Panc1 (cell line): ENCODE measurements around the gene ZNF592. TPM values are rescaled to one million over a fixed set of nuclear protein-coding genes. Genes with fewer than 3 reads are reported as not detected.

Source experiments
- ATAC-seq: fragments of 200-7000 bp; cut with Tn5 transposase; 2 replicates; pipeline ENCODE4 v1.9.1; 2020; ENCODE audit warnings: mild to moderate bottlenecking, moderate library complexity
- BruUV-seq: library from RNA; stranded (reverse); fragments of 400-500 nt; replicated peaks from 2 replicates; lab custom pipeline; 2021; lab: Mats Ljungman, UMichigan
- CTCF ChIA-PET: fragments of 300-600 bp; sonication (Branson Sonifier 250); formaldehyde crosslinking; loops from one replicate; lab custom pipeline; 2022; ENCODE audit warnings: antibody characterized with exemption; lab: Charles Lee
- POLR2A ChIA-PET: fragments of 300-600 bp; sonication (Branson Sonifier 250); formaldehyde crosslinking; loops from one replicate; lab custom pipeline; 2022; ENCODE audit warnings: antibody characterized with exemption; lab: Charles Lee
- DNase-seq: peaks from one replicate; pipeline ENCODE4 v3.0.0-alpha.2; 2010; ENCODE audit warnings: low read depth, low spot score
- H3K27ac ChIP-seq: 2 replicates; pipeline ENCODE4 v1.5.1; 2011; ENCODE audit warnings: mild to moderate bottlenecking, low read length, inconsistent platforms
- H3K27me3 ChIP-seq: fragments of 200-500 bp; sonication (Bioruptor generic); 2 replicates; pipeline ENCODE4 v1.6.0; 2014; ENCODE audit warnings: low read length, inconsistent platforms; ENCODE audit not compliant: control insufficient read depth, insufficient read depth
- H3K36me3 ChIP-seq: fragments of 200-500 bp; sonication (Bioruptor generic); 2 replicates; pipeline ENCODE4 v1.5.1; 2014; ENCODE audit warnings: inconsistent platforms, mild to moderate bottlenecking, low read length, moderate library complexity; ENCODE audit not compliant: control insufficient read depth, insufficient read depth
- H3K4me1 ChIP-seq: 2 replicates; pipeline ENCODE4 v1.5.1; 2011; ENCODE audit warnings: inconsistent platforms, mild to moderate bottlenecking, low read length, moderate library complexity; ENCODE audit not compliant: control insufficient read depth, insufficient read depth
- H3K4me3 ChIP-seq, 2 experiments: 2 replicates each; pipeline ENCODE4 v1.5.1; 2011 to 2012; ENCODE audit warnings: low read depth in 2 of 2, low read length in 2 of 2, mild to moderate bottlenecking in 2 of 2, inconsistent platforms in 1 of 2, moderate library complexity in 1 of 2
- H3K9me3 ChIP-seq: fragments of 200-500 bp; sonication (Bioruptor generic); 2 replicates; pipeline ENCODE4 v1.5.1; 2014; ENCODE audit warnings: low read depth, mild to moderate bottlenecking, inconsistent platforms, low read length, moderate library complexity; ENCODE audit not compliant: control insufficient read depth, insufficient read depth
- CTCF ChIP-seq: fragments of 450-650 bp; IDR thresholded peaks from 2 replicates; pipeline ENCODE4 v1.5.1; 2017; ENCODE audit warnings: mild to moderate bottlenecking
- POLR2AphosphoS5 ChIP-seq: IDR thresholded peaks from 2 replicates; pipeline ENCODE4 v1.6.1; 2012; ENCODE audit warnings: mild to moderate bottlenecking, low read depth, low read length, moderate library complexity
- REST ChIP-seq, 2 experiments: IDR thresholded peaks; 2 replicates each; pipeline ENCODE4 v1.6.1; 2011 to 2012; ENCODE audit warnings: low read depth in 2 of 2, control low read depth in 1 of 2, low read length in 1 of 2, mild to moderate bottlenecking in 1 of 2, moderate library complexity in 1 of 2; ENCODE audit not compliant: insufficient read depth in 1 of 2
- SIN3A ChIP-seq: IDR thresholded peaks from 2 replicates; pipeline ENCODE4 v1.6.1; 2012; ENCODE audit warnings: low read depth, mild to moderate bottlenecking, low read length, moderate library complexity, borderline replicate concordance; ENCODE audit not compliant: insufficient read depth
- TCF7L2 ChIP-seq: IDR thresholded peaks from 2 replicates; pipeline ENCODE4 v1.6.1; 2011; ENCODE audit warnings: mild to moderate bottlenecking, low read depth, low read length, inconsistent platforms
- in situ Hi-C: cut with HindIII; loops from 2 replicates; pipeline ENCODE4 v1.10.0; 2016; ENCODE audit warnings: low sequenced_read_pairs, low pct_unique_long_range_greater_than_20kb
- intact Hi-C: fragments of 100-400 bp; cut with micrococcal nuclease; formaldehyde crosslinking; loops from one replicate; pipeline ENCODE4 v1.10.0; 2022; ENCODE audit not compliant: unreplicated experiment
- total RNA-seq: library from RNA; stranded (reverse); gene quantifications from one replicate; pipeline ENCODE4 v1.2.1, GENCODE V29; 2021; ENCODE audit not compliant: unreplicated experiment

Gene ZNF592
- total RNA-seq, 1 experiment from 2014 or later, result 34.2 TPM

- H3K27ac ChIP-seq, result no peak overlapping the region
- DNase-seq (no peak), ATAC-seq (no peak)
- CTCF ChIA-PET, result interaction anchor here (0.6 kb wide), 1 partner anchor 236 kb away, joined by 3 read pairs; no protein-coding TSS in a partner anchor
- no peak overlapping the region for H3K4me3 ChIP-seq
- H3K36me3 ChIP-seq, result no peaks in the 10 kb centered on the region
- H3K27me3 ChIP-seq, result peaks cover 5% of the 10 kb centered on the region; the same call in 1 of the 2 replicates
- no peaks in the 10 kb centered on the region for H3K9me3 ChIP-seq
- POLR2A ChIA-PET, result no interaction called here
- no peak for TF ChIP-seq POLR2AphosphoS5
- no peak for TF ChIP-seq REST (IDR thresholded peaks at IDR 0.05; ENCODE audit: insufficient read depth in 1 of 2, low read depth in 2 of 2, low read length in 1 of 2)
- no peak for TF ChIP-seq SIN3A
- TF ChIP-seq CTCF, result no peak
- TF ChIP-seq TCF7L2, result no peak
- intact Hi-C loops (no loop called here), in situ Hi-C loops (no loop called here)
- no TSS peak for BruUV-seq
- no peaks in the 10 kb centered on the region for H3K4me1 ChIP-seq
Measured at GRCh38 chr15:84833447-84834228, 85.2 kb downstream of the ZNF592 start.

- DNase-seq (no peak), ATAC-seq (no peak)
- Histone ChIP-seq H3K27me3 (peaks cover 5% of the 10 kb centered on the region; the same call in 1 of the 2 replicates), H3K27ac (no peak overlapping the region), H3K36me3 (no peaks in the 10 kb centered on the region), H3K4me3 (no peak overlapping the region), H3K4me1 (no peaks in the 10 kb centered on the region), H3K9me3 (no peaks in the 10 kb centered on the region)
- no TSS peak for BruUV-seq
- in situ Hi-C loops (no loop called here), intact Hi-C loops (no loop called here)
- CTCF ChIA-PET, result no interaction called here
- TF ChIP-seq CTCF (no peak), TCF7L2 (no peak), SIN3A (no peak), REST (IDR thresholded peaks at IDR 0.05; ENCODE audit: insufficient read depth in 1 of 2, low read depth in 2 of 2, low read length in 1 of 2) (no peak), POLR2AphosphoS5 (no peak)
- POLR2A ChIA-PET, result no interaction called here
Measured at GRCh38 chr15:84834229-84834955, 86.0 kb downstream of the ZNF592 start.
